Hepatocyte (in vitro differentiated cells): ENCODE results near the gene HIGD1C.

Experiments
- EZH2 ChIP-seq: fragments of 200-600 bp; sonication (generic); IDR thresholded peaks from 2 replicates; pipeline ENCODE4 v1.6.1; 2016; ENCODE audit warnings: antibody characterized with exemption, mild to moderate bottlenecking, borderline replicate concordance
- EZH2phosphoT487 ChIP-seq: fragments of 200-600 bp; sonication (generic); IDR thresholded peaks from one replicate; pipeline ENCODE4 v1.6.1; 2018; ENCODE audit warnings: antibody characterized with exemption, mild to moderate bottlenecking, low read depth, moderate library complexity; ENCODE audit not compliant: unreplicated experiment, severe bottlenecking
- TF ChIP-seq, protein P1 (sequence below): fragments of 200-600 bp; sonication (generic); IDR thresholded peaks from 2 replicates; pipeline ENCODE4 v1.5.1; 2016; ENCODE audit warnings: antibody characterized with exemption, mild to moderate bottlenecking; ENCODE audit not compliant: poor library complexity

DNA sequence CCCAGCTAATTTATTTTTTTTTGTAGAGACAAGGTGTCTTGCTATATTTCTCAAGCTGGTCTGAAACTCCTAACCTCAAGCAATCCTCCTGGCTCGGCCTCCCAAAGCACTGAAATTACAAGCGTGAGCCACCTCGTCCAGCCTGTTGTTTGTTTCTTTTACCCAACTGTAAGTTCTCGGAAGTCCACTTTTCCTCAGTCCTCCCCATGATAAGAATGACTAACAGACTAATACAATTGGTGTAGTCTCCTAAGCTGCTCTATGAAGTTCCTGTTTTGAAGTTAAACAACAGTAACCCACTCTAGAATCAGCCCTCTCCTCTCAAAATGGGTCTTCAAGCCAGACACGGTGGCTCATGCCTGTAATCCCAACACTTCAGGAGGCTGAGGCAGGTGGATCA, 36.5 kb downstream of the HIGD1C start:
- TF ChIP-seq, protein P1, sequence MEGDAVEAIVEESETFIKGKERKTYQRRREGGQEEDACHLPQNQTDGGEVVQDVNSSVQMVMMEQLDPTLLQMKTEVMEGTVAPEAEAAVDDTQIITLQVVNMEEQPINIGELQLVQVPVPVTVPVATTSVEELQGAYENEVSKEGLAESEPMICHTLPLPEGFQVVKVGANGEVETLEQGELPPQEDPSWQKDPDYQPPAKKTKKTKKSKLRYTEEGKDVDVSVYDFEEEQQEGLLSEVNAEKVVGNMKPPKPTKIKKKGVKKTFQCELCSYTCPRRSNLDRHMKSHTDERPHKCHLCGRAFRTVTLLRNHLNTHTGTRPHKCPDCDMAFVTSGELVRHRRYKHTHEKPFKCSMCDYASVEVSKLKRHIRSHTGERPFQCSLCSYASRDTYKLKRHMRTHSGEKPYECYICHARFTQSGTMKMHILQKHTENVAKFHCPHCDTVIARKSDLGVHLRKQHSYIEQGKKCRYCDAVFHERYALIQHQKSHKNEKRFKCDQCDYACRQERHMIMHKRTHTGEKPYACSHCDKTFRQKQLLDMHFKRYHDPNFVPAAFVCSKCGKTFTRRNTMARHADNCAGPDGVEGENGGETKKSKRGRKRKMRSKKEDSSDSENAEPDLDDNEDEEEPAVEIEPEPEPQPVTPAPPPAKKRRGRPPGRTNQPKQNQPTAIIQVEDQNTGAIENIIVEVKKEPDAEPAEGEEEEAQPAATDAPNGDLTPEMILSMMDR, result no peak
- TF ChIP-seq EZH2, result no peak
- TF ChIP-seq EZH2phosphoT487, result no peak
